Loucy (cell line): ENCODE data around the gene BCL11B.

Experiments
- H2AFZ ChIP-seq: fragments of 200-600 bp; sonication (generic); 2 replicates; pipeline ENCODE4 v1.6.0; 2016; ENCODE audit warnings: antibody characterized with exemption, mild to moderate bottlenecking, low read length, moderate library complexity
- H3F3A ChIP-seq: fragments of 200-600 bp; 2 replicates; pipeline ENCODE4 v1.6.0; 2016; ENCODE audit warnings: antibody characterized with exemption, low read depth, mild to moderate bottlenecking
- H3K27me3 ChIP-seq: fragments of 200-600 bp; sonication (generic); 2 replicates; pipeline ENCODE4 v1.6.1; 2014; ENCODE audit warnings: low read length, mild to moderate bottlenecking; ENCODE audit not compliant: insufficient read depth, poor library complexity, severe bottlenecking
- H3K36me3 ChIP-seq: fragments of 200-600 bp; sonication (generic); 2 replicates; pipeline ENCODE4 v1.6.1; 2016; ENCODE audit warnings: low read length; ENCODE audit not compliant: insufficient read depth
- H3K4me1 ChIP-seq: fragments of 200-600 bp; sonication (generic); 2 replicates; pipeline ENCODE4 v1.5.1; 2014; ENCODE audit warnings: low read length, mild to moderate bottlenecking; ENCODE audit not compliant: insufficient read depth, poor library complexity, severe bottlenecking
- H3K4me2 ChIP-seq: fragments of 200-600 bp; sonication (generic); 2 replicates; pipeline ENCODE4 v1.6.0; 2014; ENCODE audit warnings: antibody characterized with exemption, low read length, low read depth, mild to moderate bottlenecking; ENCODE audit not compliant: poor library complexity, severe bottlenecking
- H3K4me3 ChIP-seq: fragments of 200-600 bp; sonication (generic); 2 replicates; pipeline ENCODE4 v1.5.1; 2014; ENCODE audit warnings: low read length, mild to moderate bottlenecking, mixed read lengths; ENCODE audit not compliant: poor library complexity, severe bottlenecking
- H3K79me2 ChIP-seq: fragments of 200-600 bp; sonication (generic); 2 replicates; pipeline ENCODE4 v1.6.1; 2014; ENCODE audit warnings: low read length; ENCODE audit not compliant: insufficient read depth
- H3K9ac ChIP-seq: fragments of 200-600 bp; sonication (generic); 2 replicates; pipeline ENCODE4 v1.6.0; 2014; ENCODE audit warnings: mild to moderate bottlenecking, low read depth, low read length, moderate library complexity; ENCODE audit not compliant: poor library complexity, severe bottlenecking
- H3K9me2 ChIP-seq: fragments of 200-600 bp; sonication (generic); replicated peaks from 2 replicates; pipeline ENCODE4 v1.6.1; 2016; ENCODE audit warnings: low read depth, low read length, mixed read lengths
- H3K9me3 ChIP-seq: fragments of 200-600 bp; sonication (generic); 2 replicates; pipeline ENCODE4 v1.6.1; 2014; ENCODE audit warnings: mild to moderate bottlenecking, antibody characterized with exemption, low read length, low read depth; ENCODE audit not compliant: insufficient read depth
- H4K20me1 ChIP-seq: fragments of 200-600 bp; sonication (generic); 2 replicates; pipeline ENCODE4 v1.6.0; 2014; ENCODE audit warnings: antibody characterized with exemption, low read length, mild to moderate bottlenecking; ENCODE audit not compliant: insufficient read depth, poor library complexity, severe bottlenecking
- EZH2phosphoT487 ChIP-seq: fragments of 200-600 bp; IDR thresholded peaks from 2 replicates; pipeline ENCODE4 v1.6.1; 2018; ENCODE audit warnings: antibody characterized with exemption, mild to moderate bottlenecking, moderate library complexity, borderline replicate concordance
- TF ChIP-seq, protein P1 (sequence below): fragments of 200-600 bp; sonication (generic); conservative IDR thresholded peaks from 2 replicates; pipeline ENCODE4 v1.5.1; 2014; ENCODE audit warnings: mild to moderate bottlenecking, antibody characterized with exemption, low read length

The BCL11B gene

DNA sequence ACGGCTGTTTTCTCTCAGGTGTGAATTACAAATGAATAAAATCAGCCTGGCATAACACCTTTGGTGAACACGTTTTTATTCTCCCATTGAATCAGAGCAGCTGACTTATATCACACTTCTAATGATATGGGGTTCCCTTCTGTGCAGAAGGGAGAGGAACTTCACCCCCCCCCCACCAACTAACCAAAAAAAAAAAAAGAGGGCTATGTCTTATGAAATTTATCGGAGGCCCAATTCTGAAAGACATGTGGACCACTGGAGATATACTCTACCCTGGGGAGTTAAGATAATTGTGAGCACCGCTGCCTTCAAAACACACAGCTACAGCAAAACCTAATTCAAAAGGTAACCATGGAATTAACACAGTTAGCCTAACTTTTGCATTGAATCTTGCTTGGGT, 4.6 kb downstream of the BCL11B start:
- Histone ChIP-seq H3K9me2 (no peaks in the 10 kb centered on the region), H3F3A (no peaks in the 10 kb centered on the region), H3K9me3 (no peaks in the 10 kb centered on the region), H3K9ac (peak overlapping the region; percentile 82), H3K79me2 (peaks cover 93% of the 10 kb centered on the region), H2AFZ (no peak overlapping the region), H4K20me1 (peaks cover 62% of the 10 kb centered on the region), H3K4me3 (peak overlapping the region; percentile 80), H3K4me1 (peaks cover 56% of the 10 kb centered on the region), H3K36me3 (peaks cover 4% of the 10 kb centered on the region; the same call in 1 of the 2 replicates), H3K27me3 (no peaks in the 10 kb centered on the region), H3K4me2 (peak overlapping the region; percentile 94)
- no peak for TF ChIP-seq EZH2phosphoT487
- TF ChIP-seq, protein P1, sequence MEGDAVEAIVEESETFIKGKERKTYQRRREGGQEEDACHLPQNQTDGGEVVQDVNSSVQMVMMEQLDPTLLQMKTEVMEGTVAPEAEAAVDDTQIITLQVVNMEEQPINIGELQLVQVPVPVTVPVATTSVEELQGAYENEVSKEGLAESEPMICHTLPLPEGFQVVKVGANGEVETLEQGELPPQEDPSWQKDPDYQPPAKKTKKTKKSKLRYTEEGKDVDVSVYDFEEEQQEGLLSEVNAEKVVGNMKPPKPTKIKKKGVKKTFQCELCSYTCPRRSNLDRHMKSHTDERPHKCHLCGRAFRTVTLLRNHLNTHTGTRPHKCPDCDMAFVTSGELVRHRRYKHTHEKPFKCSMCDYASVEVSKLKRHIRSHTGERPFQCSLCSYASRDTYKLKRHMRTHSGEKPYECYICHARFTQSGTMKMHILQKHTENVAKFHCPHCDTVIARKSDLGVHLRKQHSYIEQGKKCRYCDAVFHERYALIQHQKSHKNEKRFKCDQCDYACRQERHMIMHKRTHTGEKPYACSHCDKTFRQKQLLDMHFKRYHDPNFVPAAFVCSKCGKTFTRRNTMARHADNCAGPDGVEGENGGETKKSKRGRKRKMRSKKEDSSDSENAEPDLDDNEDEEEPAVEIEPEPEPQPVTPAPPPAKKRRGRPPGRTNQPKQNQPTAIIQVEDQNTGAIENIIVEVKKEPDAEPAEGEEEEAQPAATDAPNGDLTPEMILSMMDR: no peak

DNA sequence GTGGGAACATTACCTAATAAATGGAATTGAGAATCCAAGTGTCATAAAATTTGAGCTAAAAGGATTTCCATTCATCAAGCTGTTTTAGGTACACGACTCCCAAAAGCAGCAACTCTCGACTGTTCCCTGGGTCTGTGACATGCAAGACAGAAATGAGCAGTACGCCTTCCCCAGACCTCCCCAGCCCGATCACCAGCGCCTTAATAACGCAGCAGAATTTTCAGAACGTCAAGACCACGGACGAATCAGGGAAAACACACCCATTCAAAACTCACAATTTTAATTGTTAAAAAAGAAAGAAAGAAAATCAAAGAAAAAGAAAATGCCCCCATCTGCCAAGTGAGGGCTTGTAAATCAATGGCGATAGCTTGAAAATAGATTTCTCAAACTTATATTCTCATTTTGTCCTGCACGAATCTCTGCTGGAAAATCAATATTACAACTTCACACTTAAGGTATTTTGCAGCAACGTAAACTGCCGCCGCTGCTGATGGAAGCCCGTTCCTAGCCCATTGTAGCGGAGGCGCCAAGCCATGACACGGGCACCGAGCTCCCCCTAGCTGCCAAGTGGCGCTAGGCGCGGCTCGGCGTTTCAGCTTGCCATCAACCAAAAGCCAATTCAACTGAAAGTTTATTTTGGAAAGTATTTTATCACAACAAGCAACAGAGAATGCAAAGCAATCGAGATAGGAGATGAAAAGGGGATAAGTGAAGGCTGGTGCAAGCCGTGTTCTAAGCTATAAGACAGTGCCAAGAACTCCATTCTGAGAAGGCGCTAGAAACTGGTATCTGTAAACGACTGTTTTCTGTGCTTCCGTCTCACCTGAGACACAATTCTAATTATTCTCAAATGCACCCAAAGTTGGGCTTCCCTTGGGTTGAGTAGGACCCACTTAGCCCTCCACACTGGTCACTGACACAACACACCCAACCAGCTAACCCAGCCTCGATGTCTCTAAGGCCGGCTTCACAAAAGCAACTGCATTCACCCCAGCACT, 5.5 kb downstream of the BCL11B start:
- Histone ChIP-seq H3K27me3 (no peaks in the 10 kb centered on the region), H2AFZ (no peak overlapping the region)

DNA sequence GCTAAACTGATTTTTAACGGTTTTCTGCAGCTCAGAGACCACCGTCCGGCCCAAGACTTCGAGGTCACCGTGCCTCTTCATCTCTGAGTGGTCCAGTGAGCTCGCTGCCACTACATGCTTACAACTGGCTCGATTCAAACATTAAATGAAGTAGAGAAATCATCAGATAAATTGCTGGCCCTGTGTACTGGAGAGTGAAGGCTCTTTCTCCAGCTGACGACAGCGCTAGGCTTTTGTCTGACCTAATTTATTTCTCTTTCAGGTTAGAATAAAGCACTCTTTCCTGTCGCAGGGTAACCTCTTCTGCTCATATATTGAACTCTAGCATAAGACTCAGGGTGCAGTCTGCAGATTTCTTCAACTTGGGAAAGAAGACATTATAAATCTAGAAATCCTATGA, 6.4 kb downstream of the BCL11B start:
- Histone ChIP-seq H3K4me3 (peak overlapping the region; percentile 80), H3F3A (no peaks in the 10 kb centered on the region), H3K4me1 (peaks cover 58% of the 10 kb centered on the region), H3K79me2 (peaks cover 98% of the 10 kb centered on the region), H3K27me3 (no peaks in the 10 kb centered on the region), H3K9ac (peak overlapping the region; percentile 82), H3K9me2 (no peaks in the 10 kb centered on the region), H3K36me3 (peaks cover 8% of the 10 kb centered on the region; the same call in 1 of the 2 replicates), H4K20me1 (peaks cover 78% of the 10 kb centered on the region), H3K9me3 (no peaks in the 10 kb centered on the region), H3K4me2 (peak overlapping the region; percentile 94), H2AFZ (no peak overlapping the region)
- no peak for TF ChIP-seq EZH2phosphoT487
- TF ChIP-seq, protein P1: no peak

More for the DNA sequence above, 5.5 kb downstream of the BCL11B start:
- peaks cover 71% of the 10 kb centered on the region for H4K20me1 ChIP-seq
- peaks cover 60% of the 10 kb centered on the region for H3K4me1 ChIP-seq
- no peaks in the 10 kb centered on the region for H3F3A ChIP-seq
- no peaks in the 10 kb centered on the region for H3K9me2 ChIP-seq
- peaks cover 6% of the 10 kb centered on the region; the same call in 1 of the 2 replicates for H3K36me3 ChIP-seq
- H3K4me2 ChIP-seq: peak overlapping the region; percentile 94
- no peaks in the 10 kb centered on the region for H3K9me3 ChIP-seq
- H3K4me3 ChIP-seq: peak overlapping the region; percentile 80
- peaks cover 98% of the 10 kb centered on the region for H3K79me2 ChIP-seq
- TF ChIP-seq, protein P1: peak; percentile 99
- no peak for TF ChIP-seq EZH2phosphoT487
- H3K9ac ChIP-seq: peak overlapping the region; percentile 82
